IMR-90 (cell line): ENCODE data around the gene IGSF3.

ENCODE experiments used
- CEBPB ChIP-seq: IDR thresholded peaks from 2 replicates; pipeline ENCODE4 v1.6.1; 2012; ENCODE audit warnings: low read depth, low read length, improper control_type of control experiment
- FOS ChIP-seq: fragments of 150-350 bp; IDR thresholded peaks from 2 replicates; pipeline ENCODE4 v1.6.1; 2016; ENCODE audit warnings: low read depth, low read length
- MAFK ChIP-seq: IDR thresholded peaks from 2 replicates; pipeline ENCODE4 v1.6.1; 2012; ENCODE audit warnings: low read depth, low read length, improper control_type of control experiment
- MAZ ChIP-seq: IDR thresholded peaks from 2 replicates; pipeline ENCODE4 v1.6.1; 2012; ENCODE audit warnings: low read depth, mild to moderate bottlenecking, low read length, improper control_type of control experiment, moderate library complexity, borderline replicate concordance
- MXI1 ChIP-seq: IDR thresholded peaks from 2 replicates; pipeline ENCODE4 v1.6.1; 2012; ENCODE audit warnings: low read depth, mild to moderate bottlenecking, low read length, moderate library complexity, borderline replicate concordance
- NFE2L2 ChIP-seq: fragments of 150-350 bp; IDR thresholded peaks from 2 replicates; pipeline ENCODE4 v1.6.1; 2016; ENCODE audit warnings: low read depth, mild to moderate bottlenecking, low read length
- POLR2A ChIP-seq: IDR thresholded peaks from 2 replicates; pipeline ENCODE4 v1.6.1; 2012; ENCODE audit warnings: mild to moderate bottlenecking, low read depth, low read length
- RAD21 ChIP-seq: IDR thresholded peaks from 2 replicates; pipeline ENCODE4 v1.6.1; 2012; ENCODE audit warnings: low read length, improper control_type of control experiment
- RCOR1 ChIP-seq: IDR thresholded peaks from 2 replicates; pipeline ENCODE4 v1.6.1; 2012; ENCODE audit warnings: mild to moderate bottlenecking, low read length, improper control_type of control experiment; ENCODE audit not compliant: insufficient replicate concordance
- RFX5 ChIP-seq: IDR thresholded peaks from 2 replicates; pipeline ENCODE4 v1.8.0; 2012; ENCODE audit warnings: low read depth, mild to moderate bottlenecking, low read length, moderate library complexity
- SMC3 ChIP-seq: fragments of 150-350 bp; IDR thresholded peaks from 2 replicates; pipeline ENCODE4 v1.6.1; 2016; ENCODE audit warnings: low read depth, mild to moderate bottlenecking, antibody characterized with exemption, low read length, moderate library complexity
- TF ChIP-seq, protein P1 (sequence below): fragments of 150-350 bp; IDR thresholded peaks from 2 replicates; pipeline ENCODE4 v1.6.1; 2017; ENCODE audit warnings: mild to moderate bottlenecking, antibody characterized with exemption, low read length, low read depth
- TF ChIP-seq, protein P2 (sequence below): conservative IDR thresholded peaks from 2 replicates; pipeline ENCODE4 v1.5.1; 2012; ENCODE audit warnings: mild to moderate bottlenecking, low read depth, low read length, improper control_type of control experiment

DNA sequence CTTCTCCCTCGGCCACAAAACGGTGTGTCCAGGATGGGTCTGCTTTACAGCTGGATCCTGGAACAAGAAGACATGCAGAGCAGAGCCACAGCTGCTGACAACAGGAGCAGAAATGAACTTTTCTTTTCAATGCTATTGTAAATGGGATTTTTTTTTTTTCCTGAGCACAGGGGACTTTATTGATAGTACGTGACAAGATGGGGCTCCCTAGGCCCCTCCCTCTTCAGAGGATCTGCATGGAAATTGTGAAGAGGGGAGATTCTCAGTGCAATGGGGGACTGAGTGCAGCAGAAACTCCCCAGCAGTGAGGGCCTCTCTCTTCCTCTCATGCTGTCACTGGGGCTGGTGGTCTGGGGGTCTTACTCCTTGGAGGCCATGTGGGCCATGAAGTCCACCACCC is 45.9 kb upstream of the IGSF3 start:
- TF ChIP-seq, protein P1, sequence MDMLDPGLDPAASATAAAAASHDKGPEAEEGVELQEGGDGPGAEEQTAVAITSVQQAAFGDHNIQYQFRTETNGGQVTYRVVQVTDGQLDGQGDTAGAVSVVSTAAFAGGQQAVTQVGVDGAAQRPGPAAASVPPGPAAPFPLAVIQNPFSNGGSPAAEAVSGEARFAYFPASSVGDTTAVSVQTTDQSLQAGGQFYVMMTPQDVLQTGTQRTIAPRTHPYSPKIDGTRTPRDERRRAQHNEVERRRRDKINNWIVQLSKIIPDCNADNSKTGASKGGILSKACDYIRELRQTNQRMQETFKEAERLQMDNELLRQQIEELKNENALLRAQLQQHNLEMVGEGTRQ, result no peak
- TF ChIP-seq, protein P2, sequence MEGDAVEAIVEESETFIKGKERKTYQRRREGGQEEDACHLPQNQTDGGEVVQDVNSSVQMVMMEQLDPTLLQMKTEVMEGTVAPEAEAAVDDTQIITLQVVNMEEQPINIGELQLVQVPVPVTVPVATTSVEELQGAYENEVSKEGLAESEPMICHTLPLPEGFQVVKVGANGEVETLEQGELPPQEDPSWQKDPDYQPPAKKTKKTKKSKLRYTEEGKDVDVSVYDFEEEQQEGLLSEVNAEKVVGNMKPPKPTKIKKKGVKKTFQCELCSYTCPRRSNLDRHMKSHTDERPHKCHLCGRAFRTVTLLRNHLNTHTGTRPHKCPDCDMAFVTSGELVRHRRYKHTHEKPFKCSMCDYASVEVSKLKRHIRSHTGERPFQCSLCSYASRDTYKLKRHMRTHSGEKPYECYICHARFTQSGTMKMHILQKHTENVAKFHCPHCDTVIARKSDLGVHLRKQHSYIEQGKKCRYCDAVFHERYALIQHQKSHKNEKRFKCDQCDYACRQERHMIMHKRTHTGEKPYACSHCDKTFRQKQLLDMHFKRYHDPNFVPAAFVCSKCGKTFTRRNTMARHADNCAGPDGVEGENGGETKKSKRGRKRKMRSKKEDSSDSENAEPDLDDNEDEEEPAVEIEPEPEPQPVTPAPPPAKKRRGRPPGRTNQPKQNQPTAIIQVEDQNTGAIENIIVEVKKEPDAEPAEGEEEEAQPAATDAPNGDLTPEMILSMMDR, result no peak
- TF ChIP-seq POLR2A (no peak), SMC3 (no peak), MAFK (no peak), RAD21 (no peak), RCOR1 (no peak), CEBPB (no peak), NFE2L2 (no peak), MXI1 (no peak), FOS (no peak), RFX5 (no peak), MAZ (no peak)
